GM19397 (cell line): ENCODE results near the gene CRYBA4.

Experiments used
- ATAC-seq: cut with Tn5 transposase; IDR thresholded peaks from one replicate; pipeline ENCODE4 v1.9.1; 2021; ENCODE audit warnings: mild to moderate bottlenecking, moderate library complexity; ENCODE audit not compliant: unreplicated experiment

CRYBA4 gene

GRCh38 chr22:26620197-26620596 is 1.6 kb upstream of the CRYBA4 start:
- no peak for ATAC-seq

DNA sequence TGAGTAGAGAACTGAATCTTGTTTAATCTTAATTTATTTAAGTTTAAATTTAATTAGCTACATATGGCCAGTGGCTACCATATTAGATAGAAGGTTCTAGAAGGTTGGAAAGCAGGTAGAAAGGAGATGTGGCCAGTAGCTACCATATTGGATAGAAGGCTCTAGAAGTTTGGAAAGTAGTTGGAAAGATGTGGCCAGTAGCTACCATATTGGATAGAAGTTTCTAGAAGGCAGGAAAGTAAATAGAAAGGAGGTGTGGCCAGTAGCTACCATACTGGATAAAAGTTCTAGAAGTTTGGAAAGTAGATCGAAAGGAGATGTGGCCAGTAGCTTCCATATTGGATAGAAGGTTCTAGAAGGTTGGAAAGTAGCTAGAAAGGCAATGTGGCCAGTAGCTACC is 2.2 kb downstream of the CRYBA4 start:
- no peak for ATAC-seq

DNA sequence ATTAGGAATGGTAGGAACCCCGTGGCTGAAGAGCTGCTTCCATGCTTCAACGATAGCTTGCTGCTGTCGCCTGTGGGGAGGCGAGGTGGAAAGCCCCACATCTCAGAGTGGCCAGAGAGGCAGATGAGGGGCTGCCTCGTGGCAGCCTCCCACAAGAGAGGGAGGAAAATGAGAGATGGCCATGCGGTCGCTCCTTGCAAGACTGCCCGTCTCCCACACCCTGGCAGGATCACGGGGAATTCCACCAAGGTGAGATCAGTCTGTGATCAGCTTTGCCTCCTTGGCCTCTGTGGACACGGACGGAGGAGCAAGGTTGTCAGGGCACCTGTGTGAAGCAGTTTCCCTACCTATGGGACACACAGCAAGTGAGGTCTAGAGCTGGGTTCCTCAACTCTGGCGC is 3.0 kb downstream of the CRYBA4 start:
- no peak for ATAC-seq

- no peak for ATAC-seq
Measured at GRCh38 chr22:26629988-26630761, 8.4 kb downstream of the CRYBA4 start.

- ATAC-seq, result no peak
Measured at GRCh38 chr22:26631282-26631681, 9.5 kb downstream of the CRYBA4 start.

DNA sequence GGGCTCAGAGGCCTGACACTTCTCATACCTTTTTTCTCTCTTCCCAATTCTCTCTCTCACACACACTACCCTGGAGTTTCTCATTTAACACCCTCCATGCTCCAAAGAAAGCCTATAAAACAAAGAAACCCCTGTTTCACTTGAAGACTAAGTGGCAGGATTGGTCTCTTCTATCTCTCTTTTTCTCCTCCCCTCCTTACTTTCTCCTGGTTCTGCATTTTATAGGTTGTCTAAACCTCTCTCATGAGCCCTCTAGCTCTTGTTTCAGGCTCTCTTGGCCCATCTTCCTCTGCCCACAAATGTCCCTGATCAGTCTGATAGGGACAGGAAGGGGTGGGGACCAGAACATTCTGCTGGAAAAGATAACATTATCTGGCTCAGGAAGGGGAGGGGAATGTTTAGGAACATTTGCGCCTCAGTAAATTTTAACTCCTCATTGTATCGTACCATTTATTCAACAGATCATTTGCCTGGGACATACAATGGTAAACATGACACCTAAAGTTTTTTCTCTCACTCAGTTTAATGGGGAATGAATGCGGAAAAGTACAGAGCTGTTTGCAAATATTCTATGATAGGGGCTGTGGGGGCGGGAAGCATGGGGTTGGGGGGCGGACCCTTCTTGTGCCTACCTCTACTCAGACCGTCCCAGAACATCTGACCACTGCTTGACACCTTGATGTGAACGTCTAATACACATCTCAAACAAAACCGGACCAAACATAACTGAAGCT is 10.8 kb downstream of the CRYBA4 start:
- no peak for ATAC-seq

DNA sequence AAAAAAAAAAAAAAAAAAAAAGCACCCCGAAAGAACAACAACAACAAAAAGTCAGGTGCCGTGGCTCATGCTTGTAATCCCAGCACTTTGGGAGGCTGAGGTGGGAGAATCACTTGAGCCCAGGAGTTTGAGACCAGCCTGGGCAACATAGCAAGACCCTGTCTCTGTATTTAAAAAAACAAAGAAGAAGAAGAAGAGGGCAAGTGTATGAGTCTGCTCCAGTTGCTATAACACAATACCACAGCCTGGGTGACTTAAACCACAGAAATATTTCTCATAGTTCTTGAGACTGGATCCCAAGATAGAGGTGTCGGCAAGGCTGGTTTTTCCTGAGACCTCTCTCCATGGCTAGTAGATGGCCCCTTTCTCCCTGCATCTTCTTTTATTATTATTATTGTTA is 12.4 kb downstream of the CRYBA4 start:
- no peak for ATAC-seq

DNA sequence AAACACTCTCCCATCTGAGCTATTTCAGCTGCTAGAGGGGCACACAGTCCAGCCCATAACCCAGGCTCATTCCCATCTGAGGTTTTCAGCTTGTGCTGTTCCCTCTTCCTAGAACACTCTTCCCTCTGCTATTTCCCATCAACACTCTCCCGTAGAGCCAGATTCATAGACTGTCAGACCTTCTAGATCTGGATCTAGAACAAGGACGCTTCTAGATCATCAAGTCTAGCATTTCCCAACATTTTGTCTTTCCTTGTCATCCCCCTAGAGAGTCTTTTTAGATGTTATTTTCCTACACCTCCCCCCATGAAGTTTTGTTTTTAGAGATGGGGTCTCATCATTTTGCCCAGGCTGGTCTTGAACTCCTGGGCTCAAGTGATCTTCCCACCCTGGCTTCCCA is 13.4 kb downstream of the CRYBA4 start:
- ATAC-seq, result no peak

DNA sequence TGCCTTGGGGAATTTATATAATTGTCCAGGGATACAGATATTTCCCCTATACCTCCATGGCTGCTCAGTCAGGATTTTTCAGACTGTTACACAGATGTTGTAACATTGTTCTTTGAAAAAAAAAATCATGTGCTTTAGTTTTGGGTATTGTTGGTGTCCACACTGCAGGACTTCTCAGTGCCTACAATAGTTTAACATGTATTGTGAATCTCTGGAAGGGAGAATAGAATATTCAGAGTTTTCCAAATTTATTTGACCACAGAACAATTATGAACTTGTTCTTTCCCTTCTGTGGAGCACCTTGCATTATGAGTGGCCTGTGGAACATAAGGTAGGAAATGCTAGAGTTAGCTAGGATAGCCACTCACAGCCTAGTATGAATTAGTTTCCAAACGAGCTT is 14.5 kb downstream of the CRYBA4 start:
- ATAC-seq, result no peak

GRCh38 chr22:26642465-26643417 is 21.0 kb downstream of the CRYBA4 start:
- no peak for ATAC-seq

DNA sequence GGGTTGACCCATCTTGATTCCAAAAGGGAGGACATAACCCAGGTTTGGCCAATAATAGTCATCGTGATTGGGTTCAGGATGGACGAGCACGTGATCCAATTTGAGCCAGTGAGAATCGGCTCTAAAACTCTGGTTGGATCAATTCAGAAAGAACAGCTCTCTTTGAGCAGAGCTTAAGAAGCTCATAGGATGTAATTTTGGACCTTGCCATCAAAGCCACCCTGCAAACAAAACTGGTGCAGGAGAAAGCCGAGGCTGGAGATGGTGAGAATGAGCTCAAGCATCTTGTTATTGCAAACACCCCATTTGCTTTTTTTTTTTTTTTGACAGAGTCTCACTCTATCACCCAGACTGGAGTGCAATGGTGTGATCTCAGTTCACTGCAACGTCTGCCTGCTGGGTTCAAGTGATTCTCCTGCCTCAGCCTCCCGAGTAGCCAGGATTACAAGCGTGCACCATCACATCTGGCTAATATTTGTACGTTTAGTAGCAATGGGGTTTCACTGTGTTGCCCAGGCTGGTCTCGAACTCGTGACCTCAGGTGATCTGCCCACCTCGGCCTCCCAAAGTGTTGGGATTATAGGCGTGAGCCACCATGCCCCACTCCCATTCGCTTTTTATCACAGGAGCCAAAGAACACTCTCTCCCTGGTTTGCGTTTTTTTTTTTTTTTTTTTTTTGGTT is 21.8 kb downstream of the CRYBA4 start:
- no peak for ATAC-seq

DNA sequence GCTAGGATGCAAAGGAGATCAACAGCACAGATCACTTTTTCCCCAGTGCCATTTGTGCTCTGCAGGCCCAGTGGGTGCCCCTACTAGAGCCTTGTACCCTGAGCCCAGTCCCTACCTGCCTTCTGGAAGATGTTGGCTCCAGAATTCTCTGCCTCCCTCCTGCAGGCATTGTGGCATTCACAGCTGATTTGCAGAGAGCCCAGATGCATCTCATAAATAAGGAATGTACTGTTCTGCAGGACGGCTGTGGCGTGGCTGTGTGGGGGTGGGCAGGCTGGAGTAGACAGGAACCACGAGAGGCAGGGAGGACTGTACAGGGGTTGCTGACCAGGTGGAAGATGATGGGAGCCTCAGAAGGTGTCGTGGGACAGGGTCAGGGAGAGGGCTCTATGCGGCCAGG is 24.4 kb downstream of the CRYBA4 start:
- ATAC-seq, result no peak

GRCh38 chr22:26648011-26648497 is 26.3 kb downstream of the CRYBA4 start:
- no peak for ATAC-seq

- no peak for ATAC-seq
Measured at GRCh38 chr22:26648528-26649388, 27.0 kb downstream of the CRYBA4 start.

DNA sequence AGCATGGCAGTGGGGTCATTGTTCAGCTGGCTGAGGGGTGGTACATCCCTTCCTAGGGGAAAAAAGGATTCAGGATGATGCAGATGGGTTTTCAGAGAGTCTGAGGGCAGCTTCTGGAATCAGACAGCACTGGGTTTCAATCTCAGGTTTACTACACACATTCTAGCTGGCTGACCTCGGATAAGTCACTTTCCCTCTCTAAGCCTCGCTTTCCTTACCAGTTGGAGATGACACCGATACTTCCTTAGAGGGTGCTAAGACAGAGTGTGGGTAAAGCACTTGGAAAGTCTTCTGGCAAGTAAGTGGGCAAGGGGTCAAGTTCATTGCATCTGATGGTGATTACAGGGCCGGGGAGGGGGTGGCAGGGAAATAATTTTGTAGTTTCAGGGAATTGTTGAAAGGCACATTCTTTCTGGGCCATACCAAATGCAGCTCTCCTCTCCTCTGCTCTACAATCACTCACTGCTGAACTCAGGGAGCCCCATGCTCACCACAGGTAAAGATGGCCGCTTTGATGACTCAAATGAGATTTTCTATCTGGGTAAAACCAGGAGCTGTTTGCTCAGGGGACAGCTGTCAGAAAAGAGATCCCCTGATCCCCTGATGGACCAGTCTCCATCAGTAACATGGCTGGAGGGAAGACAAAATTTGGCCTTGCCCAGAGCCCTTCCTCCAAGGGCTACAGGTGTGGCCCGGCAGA is 29.1 kb downstream of the CRYBA4 start:
- no peak for ATAC-seq

DNA sequence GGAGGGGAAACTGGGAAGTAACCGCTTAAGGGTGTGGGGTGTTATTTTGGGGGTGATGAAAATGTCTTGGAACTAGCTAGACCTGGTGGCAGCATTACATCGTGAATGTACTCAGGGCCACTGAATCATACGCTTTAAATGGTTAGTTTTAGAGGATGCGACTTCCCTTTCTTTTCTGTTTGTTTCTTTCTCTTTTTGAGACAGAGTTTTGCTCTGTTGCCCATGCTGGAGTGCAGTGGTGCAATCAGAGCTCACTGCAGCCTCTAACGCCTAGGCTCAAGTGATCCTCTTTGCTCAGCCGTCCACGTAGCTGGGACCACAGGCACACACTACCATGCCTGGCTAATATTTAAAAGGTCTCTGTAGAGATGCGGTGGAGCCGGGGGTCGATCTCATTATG is 30.1 kb downstream of the CRYBA4 start:
- ATAC-seq, result no peak

DNA sequence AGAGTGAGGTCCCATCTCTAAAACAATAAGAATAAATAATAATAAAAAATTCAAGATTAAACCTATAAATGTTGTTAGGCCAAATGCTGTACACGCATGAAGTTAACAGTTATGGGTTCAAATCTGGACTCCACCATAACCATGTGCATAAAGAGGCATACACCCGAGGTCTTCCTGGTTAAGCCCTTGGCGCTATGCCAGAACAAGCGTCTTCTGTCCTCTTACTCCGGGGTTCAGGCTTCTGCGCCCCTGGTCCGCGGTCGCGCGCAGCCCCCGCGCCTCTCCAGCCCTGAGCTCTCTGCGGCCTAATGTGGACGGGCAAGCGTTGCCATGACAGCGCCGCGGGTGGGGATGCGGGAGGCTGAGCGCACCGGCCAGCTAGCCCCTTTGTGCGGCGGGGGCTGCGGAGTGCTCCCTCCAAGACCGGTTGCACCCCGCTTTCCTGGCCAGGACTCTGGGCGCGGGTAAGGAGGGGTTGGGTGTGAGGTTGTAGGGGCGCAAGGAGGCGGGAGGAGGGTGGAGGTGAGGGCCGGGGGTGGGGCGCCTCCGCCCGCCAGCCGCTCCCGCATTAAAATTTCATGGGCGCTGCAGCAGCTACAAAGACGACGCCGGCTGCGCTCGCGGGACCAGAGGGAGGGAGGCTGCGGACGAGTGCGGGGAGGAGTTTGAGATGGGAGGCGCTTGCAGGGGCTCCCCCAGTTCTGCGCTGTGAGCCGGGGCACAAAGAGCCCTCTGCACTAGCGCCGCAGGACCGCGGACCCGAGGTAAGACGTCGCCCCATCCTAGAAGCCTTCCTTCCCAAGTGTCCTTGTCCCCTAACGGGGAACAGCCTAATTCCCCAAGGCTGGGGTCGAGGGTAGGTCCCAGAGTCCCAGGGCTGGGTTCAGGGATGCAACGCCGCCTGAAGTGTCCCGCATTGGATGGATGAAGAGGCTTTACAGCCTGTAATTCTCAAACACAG is 35.4 kb downstream of the CRYBA4 start, which contains the start of gene MIAT:
Gene MIAT, plus strand, starts transcription at position 698 of the 961 bp plus-strand sequence.
- ATAC-seq, result no peak

DNA sequence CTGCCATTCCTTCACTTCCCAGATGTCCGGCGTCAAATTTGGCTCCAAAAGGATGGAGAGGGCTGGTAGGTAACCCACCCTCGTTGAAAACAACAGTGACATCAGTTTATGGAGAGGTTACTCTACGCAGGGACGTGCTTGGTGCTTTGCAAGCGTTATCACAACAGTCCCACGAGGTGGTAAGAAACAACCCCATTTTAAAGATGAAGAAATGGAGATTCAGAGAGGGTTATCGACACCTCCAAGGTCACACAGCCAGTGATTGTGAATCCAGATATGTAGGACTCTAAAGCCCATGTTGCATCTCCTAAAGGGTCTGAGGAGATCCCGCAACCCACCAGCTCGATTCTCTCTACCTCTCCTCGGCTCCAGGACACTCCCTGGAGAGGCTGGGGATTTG is 36.4 kb downstream of the CRYBA4 start:
- ATAC-seq, result no peak
